RPMI8226 (cell line): ENCODE results near the gene SLC8A2.

ENCODE experiments used
- DNase-seq: peaks from one replicate; pipeline ENCODE4 v3.0.0-alpha.2; 2015

The SLC8A2 gene, protein sequence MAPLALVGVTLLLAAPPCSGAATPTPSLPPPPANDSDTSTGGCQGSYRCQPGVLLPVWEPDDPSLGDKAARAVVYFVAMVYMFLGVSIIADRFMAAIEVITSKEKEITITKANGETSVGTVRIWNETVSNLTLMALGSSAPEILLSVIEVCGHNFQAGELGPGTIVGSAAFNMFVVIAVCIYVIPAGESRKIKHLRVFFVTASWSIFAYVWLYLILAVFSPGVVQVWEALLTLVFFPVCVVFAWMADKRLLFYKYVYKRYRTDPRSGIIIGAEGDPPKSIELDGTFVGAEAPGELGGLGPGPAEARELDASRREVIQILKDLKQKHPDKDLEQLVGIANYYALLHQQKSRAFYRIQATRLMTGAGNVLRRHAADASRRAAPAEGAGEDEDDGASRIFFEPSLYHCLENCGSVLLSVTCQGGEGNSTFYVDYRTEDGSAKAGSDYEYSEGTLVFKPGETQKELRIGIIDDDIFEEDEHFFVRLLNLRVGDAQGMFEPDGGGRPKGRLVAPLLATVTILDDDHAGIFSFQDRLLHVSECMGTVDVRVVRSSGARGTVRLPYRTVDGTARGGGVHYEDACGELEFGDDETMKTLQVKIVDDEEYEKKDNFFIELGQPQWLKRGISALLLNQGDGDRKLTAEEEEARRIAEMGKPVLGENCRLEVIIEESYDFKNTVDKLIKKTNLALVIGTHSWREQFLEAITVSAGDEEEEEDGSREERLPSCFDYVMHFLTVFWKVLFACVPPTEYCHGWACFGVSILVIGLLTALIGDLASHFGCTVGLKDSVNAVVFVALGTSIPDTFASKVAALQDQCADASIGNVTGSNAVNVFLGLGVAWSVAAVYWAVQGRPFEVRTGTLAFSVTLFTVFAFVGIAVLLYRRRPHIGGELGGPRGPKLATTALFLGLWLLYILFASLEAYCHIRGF

DNA sequence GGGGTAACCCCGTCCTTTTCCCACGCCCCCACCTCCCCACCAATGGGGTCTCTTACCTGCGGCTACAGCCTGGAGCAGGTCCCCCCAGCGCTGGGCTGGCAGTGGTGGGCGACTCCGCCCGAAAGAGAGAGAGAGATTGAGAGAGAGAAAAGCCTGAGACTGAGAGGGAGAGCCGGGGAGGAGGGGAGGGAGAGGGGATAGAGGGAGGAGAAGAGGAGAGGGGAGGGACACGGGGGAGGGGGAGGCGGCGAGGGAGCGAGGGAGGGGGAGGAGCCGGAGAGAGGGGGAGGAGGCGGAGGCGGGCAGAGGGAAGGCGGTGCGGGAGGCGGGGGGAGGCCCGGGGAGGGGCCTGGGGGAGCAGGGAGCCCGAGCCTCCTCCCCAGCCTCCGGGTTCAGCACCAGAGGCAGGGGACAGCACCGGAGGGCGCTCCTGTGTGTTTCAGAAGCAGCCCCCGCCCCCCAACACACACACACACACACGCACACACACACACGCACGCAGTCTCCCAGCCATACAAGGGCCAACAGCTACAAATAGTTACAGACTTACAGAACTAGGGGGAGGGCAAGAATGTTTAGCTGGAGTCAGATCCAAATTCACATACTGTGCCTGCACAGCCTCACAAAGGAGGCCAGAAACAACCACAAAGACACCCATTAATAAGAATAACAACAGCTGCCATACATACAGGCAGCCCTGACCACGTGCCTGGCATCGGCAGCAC, at the start of gene SLC8A2:
TSS of gene SLC8A2 (minus strand) at position 161 of the 725 bp plus-strand sequence. CDS start 5,490 bp downstream, outside the sequence.
- peak; percentile 62 for DNase-seq

DNA sequence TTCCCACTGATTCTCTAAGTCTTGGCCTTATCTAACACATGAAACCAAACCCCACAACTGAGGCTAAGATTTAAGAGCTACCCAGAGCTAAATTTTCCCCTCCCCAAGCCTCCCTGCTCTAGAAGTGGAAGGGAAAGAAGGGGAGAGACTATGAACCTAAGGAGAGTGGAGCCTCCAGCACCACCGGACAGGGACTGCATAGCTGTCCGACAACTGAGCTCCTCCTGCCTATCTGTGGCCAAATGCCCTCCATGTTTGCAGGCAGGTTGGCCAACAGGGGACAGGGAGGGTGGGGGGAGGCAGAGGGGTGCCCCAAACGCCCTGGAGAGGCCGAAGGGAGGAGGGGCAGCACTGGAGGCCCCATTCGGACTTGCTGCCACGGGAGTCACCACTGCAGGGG, 49.1 kb upstream of the SLC8A2 start:
- DNase-seq = no peak

DNA sequence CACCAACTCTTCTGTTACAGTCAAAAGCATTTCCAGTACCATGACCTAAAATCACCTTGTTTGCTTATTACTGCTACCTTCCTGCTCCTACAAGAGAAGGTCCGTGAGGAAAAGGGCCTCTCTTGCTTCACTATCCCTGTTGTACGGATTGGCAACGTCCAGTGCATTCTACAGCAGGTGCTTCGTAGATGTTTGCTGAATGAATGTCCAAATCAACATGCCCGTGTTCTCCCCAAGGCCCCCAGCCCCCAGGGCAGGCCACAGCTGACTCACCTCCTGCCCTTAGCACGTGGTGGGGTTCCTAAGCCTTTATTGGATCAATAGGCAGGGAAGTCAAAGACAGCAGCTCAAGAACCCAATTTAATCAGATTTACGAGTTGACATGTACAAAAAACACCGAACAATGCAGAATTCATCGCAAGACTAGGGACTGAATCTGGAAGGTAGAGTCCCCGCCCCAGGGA, 48.7 kb upstream of the SLC8A2 start:
- no peak for DNase-seq

DNA sequence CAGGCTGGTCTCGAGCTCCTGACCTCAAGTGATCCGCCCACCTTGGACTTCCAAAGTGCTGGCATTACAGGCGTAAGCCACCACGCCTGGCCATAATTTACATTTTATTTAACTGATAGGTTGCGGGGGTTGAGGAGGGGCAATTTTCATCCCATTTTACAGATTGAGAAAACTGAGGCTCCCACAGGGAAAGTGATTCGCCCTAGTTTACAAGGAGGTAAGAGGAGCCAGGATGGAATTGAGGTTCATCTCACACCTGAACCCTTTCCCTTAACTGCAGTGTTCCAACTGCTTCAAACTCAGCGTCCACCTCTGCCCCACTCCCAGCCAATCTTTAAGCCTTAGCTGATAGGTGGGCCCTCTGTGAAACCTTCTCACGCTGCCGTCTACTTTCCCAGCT, 47.2 kb upstream of the SLC8A2 start:
- no peak for DNase-seq

DNA sequence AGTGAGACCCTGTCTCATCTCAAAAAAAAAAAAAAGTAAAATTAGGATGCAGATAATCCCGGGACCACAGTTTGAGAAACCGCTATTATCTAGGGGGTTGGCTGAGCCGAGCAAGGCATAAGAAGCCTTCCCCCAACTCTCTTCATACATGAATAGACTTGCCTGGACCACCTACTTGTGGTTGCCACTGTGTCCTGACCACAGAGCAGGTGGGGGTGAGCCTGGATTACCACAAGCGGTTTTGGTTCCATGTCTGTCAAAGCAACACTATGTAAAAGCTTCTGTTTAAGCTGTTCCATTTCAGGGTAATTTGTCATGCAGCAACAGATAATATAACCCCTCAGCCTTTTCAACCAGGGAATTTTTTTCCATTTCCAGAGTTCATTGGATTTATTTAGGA, 46.4 kb upstream of the SLC8A2 start:
- DNase-seq = no peak

DNA sequence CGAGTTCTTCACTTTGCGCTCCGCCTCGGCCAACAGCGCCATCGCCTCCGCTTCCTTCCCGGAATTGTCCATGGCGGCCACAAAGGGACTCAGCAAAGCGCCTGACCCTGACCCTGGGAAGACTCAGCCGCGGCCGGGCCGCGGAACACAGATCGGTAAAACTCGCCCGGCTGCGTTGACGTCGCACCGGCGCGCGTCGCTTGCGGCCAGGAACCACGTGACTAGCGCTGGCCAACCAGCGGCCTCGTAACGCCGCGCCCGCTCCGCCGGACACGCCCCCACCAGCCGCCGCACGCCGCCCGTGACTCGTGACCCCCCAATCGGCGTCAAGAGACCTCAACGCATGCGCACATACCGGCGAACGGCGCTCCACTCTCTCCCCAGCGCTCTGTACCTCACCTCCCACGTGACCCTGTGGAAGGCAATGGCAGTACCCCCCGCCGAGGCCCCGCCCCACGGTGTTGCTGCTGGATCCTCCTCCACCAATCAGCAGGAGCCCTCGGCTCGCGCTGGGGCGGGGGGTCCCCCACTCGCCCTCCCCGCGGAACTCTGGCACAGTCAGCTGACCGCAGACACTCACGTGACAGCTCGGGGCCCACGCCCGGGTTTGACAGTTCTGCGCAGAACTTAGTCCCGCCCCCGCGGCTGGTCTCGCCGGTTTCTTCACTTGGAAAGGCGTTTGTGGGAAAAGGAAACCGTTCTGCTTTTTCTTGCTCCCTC, 43.3 kb upstream of the SLC8A2 start, which contains the start of gene NAPA:
TSS of gene NAPA (minus strand) at position 195 of the 720 bp plus-strand sequence. CDS start at position 72, 123 bp downstream.
- DNase-seq = peak; percentile 99

DNA sequence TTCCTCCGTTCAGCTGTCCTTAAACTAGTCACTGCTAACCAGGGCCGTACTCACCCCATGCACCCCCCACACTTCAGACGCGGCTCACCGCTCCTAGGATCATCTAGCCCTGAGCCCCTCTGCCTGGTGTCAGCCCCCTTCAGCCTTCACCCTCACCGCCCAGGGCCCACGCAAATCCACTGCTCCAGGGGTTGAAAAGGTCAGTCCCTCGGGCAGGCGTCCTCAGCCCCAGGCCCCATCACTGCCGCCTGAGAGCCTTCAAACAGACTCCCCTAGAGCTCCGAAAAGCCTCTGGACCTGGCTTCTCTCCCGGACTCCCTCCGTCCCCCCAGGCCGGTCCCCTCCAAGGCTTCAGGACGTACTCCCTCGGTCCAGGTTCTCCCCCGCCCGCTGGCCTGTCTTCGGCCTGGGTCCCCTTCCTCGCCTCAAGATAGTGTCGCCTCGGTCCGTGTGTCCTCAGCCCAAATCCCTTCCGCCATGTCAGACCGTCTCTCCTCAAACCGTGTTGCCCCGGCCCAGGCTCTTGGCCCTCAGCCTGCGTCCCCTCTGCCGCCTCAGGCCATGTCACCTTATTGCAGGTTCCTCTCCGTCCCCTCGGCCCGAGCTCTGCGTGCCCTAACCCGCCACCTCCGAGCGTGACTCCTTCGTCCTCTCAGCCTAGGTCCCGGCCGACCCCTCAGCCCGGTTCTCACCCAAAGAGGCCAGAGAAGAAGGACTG, 42.6 kb upstream of the SLC8A2 start:
- DNase-seq = peak; percentile 9

DNA sequence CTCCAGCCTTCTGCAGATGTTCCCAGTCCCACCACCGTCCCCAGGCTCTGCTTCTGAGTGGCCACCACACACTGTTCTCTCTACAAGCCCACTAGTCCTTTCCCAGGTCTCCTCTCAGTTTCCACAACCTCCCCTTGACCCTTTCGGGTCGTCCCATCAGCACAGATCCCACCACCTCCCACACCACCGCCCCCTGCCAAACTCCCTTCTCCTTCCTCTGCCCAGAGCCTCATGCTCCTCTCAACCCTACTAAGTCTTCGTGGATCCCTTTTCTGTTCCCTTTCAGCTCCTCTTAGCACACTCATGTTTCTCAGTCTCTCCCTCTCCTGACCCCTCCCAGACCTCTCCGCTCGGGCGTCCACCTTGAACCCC, 41.2 kb upstream of the SLC8A2 start:
- DNase-seq = no peak

DNA sequence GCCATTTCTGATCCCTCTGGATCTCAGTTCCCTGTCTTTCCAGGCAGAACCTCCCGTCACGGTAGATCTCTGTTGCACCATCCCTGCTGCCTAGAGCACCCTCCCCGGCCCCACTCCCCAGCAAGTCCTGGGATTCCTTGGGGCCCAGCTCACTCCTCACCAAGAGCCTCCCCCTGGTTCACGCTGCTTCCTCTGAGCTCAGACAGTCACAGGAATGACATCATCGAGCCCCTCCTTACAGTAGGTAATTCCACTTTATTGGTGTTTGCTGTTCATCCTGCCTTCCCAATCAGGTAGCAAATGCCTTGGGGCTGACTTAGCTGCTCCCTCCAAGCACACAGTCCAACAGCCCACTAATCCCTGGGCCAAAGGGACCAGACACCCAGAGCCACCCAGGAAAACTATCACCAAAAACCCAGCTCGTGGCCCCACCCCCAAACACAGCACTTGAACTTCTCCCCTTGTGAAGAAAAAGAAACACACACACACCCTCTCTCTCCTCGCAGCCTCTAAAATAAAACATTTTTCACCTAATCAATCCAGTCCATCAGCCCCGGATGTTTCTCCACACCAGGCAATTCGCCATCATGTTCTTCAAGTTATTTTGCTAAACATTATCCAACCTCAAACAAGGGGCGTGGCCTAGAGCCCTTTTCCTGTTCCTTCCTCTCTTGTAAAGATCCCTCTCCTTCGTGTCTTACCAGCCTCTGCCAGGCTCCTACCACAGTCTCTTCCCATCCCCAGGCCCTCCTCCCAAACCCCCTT, 40.7 kb upstream of the SLC8A2 start:
- no peak for DNase-seq

DNA sequence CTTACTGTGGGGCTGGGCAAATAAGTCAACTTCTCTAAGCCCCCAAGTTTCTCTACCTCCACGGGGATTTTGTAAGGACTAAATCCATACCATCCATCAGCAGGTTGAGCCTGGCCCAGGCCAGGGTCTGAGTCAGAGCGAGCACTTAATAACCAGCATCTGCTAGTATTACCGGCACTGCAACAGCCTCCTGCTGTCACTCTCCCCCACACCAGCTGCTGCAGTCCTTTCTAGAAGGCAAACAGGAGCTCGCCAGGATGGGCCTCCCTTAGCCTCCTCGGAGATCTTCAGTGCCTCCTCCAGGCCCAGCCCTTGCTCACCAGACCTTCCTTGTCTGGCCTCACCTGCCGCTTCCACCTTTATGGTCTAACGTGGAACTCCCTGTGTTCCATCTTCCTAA, 40.0 kb upstream of the SLC8A2 start:
- no peak for DNase-seq

DNA sequence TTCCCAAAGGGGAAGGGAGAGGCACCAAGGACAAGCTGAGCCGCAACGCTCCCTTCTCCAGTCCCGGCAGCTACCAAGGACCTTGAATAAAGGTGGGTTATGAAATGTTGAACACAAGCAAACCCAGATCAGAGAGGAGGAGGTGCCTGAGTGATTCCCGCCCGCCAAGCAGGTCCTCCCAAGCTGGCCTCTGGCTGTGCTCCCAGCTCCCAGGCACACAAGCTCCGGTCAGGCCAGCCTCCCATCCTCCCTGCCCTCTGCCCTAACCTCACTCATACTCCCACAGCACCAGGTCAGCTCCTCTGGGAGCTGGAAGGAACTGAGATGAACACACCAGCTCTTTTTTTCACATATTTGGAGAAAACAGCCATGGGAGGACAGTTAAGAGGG, 39.4 kb upstream of the SLC8A2 start:
- no peak for DNase-seq

DNA sequence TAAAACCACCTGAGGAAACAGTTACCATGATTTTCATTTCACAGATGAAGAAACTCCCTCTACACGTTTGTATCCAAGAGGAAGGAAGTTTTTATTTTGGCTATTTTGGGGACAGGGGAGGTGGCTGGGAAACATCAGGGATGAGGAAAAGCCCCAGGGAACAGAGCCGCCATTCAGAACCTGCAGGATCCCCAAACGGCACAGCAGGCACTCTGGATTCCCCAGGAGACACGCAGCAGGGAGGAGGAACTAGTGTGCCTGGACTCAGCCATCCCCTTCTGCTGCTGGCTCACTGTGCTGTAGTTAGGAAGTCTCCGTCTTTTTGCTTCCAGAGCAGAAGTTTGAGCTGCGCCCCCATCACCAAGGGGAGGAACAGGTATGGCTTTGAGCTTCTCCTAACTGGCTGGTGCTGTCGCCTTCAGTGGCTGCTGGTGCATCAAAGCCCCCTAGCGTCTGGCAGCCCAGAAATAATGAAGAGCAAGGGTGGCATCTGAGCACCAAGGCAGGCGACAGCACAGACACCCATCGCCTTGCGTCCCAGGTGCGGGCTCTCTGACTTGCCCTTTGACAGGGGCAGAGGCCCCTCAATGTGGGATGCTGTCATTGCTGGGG, 38.9 kb upstream of the SLC8A2 start:
- no peak for DNase-seq

DNA sequence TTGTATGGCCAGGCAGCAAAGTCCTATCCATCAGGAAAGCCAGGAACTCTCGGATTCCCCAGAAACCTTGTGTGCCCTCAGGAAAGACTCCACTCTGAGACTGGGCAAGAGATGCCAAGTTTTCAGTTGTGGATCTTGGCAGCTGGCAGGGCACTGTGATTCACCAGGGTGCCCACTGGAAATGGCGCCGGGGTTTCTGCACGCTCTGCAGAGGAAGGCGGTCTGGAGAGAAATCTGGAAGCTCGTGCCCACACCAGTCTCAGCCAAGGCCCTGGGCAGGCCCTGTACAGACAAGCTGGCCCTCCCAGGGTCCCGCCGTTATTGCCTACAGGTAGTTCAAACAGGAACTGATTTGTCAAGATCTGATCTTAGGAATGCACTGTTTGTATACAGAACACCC, 38.3 kb upstream of the SLC8A2 start:
- no peak for DNase-seq

DNA sequence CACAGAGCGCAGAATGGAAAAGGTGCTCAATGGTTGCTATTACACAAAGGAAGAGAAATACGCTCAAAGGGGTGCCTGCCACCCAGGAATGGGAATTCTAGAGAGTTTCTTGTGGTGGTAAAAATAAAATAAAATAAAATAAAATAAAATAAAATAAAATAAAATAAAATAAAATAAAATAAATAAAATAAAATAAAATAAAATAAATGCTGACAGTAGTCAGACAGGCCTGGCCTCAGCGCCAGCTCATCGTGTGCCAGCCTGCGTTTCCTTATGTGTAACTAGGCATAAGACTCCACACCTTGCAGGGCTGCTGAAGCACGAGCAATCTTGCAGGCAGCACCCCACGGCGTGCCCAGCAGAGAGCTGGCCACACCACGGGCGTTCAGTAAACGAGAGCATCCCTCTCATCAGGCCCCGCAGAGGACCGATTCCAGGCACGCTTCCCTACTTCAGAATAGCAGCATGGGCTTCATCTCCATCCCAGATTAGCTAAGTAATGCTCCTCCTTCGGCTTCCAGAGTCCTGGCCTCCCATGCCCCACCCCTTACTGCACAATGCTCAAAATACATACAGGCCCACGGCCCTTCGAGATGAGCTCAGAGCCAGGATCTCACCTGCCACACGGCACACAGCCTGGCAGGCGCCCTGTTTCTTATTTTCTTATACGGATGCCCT, 37.6 kb upstream of the SLC8A2 start:
- DNase-seq = no peak

DNA sequence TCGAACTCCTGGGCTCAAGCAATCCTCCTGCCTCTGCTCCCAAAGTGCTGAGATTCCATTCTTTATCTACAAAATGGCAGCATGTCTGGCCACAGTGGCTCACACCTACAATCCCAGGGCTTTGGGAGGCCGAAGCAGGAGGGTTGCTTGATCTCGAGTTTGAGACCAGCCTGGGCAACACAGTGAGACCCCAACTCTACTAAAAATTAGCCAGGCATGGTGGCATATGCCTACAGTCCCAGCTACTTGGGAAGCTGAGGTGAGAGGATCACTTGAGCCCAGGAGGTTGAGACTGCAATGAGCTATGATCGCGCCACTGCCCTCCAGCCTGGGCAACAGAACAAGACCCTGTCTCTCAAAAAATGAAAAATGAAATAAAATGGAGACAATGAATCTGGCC, 37.0 kb upstream of the SLC8A2 start:
- no peak for DNase-seq

DNA sequence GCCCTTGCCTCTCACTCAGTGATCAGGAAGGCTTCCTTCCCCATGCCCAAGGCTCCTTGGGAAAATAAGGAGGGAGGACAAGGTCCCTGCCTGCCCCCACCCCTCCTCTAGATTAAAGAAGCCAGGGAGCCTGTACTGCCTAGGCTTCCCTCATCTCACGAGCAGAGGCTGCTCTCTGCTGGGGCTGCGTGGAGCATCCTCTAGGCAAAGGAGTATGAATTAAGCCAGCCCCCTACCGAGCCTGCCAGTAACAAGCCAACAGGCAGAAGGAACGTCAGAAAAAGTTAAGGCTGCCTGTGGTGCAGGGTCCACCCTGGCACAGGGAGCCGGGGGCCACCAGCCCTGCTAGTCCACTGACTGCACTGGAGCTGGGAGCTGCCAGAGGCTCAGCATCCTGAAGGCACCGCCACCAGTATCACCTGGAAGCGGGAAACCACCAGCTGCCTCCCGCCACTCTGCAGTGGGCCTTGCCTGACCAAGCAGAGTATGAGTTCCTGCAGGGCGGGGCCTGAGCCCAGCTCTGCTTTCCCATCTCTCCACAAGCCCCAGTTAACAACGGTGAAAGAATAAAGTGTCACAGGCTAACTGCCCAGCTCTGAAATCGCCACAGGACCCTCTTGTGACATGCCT, 36.3 kb upstream of the SLC8A2 start:
- no peak for DNase-seq

DNA sequence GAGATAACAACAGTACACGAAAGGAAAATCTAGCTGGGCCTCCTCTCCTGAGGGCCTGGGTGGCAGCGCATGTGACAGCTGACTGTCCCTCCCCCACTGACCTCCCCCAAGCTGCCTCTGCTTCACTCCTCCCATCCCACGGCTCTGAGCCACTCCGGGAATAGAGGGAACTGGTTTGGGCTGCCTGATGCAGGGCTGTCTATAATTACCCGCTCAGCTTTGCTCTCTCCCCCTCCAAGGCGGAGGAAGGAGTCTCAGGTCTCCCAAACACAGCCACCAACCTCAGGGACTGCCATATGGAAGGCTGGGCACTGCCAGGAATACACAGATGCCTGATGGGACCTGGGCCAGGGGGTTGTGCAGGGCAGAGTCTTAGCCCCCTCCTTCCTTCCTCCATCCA, 35.3 kb upstream of the SLC8A2 start:
- DNase-seq = no peak

DNA sequence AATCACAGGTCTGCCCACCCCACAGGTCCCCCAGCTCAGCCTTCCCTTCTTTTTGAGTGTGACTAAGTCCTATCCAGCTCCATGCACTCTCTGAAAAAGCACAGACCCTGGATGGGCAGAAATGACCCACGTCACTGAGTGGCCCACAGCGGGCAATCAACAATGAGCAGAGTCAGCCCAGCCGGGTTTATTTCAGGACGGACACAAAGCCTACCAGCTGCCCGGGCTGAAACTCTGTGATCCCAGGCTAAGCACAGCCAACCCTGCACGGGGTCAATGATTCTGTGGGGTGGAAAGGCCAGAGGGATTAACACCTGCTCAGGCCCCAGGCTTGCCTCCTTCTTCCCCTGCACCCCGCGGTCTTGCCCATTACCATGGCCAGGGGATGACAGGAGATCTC, 34.8 kb upstream of the SLC8A2 start:
- DNase-seq = no peak

DNA sequence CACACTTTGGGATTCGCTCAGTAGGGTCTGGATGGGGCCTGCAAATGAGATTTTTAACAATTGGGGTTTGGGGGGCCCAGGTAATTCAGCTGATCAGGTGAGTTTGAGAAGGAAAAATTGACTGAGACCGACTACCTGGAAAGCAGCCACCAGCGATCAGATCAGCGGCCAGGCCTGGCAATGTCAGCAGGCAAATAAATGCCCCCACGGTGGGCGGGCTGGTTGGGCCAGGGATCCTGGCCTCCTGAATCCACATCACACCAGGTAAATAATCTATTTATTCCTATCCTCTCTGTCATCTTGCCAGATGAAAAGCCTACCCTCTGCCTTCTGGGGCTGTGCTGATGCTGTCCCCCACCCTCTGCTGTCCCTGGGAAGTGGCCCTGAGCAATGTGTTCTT, 33.8 kb upstream of the SLC8A2 start:
- DNase-seq = no peak

DNA sequence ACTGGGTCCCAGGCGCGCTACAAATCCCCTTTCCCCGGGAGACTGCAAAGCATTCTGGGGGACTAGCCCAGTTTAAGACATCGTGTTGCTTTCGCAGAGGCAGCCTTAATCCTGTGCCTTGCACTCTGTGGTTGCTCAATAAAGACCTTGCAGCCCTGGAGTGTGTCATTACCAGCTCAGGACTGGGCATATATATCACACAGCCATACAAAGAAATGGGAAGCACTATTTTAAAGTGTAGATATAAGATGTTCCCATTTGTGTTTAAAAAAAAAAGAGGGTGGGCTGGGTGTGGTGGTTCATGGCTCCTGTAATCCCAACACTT, 32.1 kb upstream of the SLC8A2 start:
- DNase-seq = no peak
